Measurements from ENCODE around the gene CHURC1. TPM values are rescaled to one million over a fixed set of nuclear protein-coding genes. Genes with fewer than 3 reads are reported as not detected.

The CHURC1 gene
- total and polyA plus RNA-seq, 2 donors (not counting 1 experiment from before 2014, with no cell fraction given): 29.7 to 77.1 TPM

- peak overlapping the region; percentile 80 for H3K4me3 Mint-ChIP-seq
- 13% methylated on average over 3 of the region's 15 CpGs for WGBS (ENCODE audit: insufficient coverage)
These were observed 69.4 kb downstream of the CHURC1 start for GRCh38 chr14:64983439-64984310.

More at GRCh38 chr14:64983439-64984310, 69.4 kb downstream of the CHURC1 start:
- ChIA-PET POLR2A (interaction anchor here (0.7 kb wide), 1 partner anchor 486 kb away, joined by 6 read pairs; no protein-coding TSS in a partner anchor), CTCF (interaction anchor here (0.5 to 1.7 kb wide), 10 partner anchors 8 to 1088 kb away, joined by 3 to 7 read pairs (median 3); no protein-coding TSS in a partner anchor)
- intact Hi-C loops (cut with micrococcal nuclease): loop anchor here (5.0 to 10.0 kb wide), 2 partner anchors 181 to 621 kb away; no protein-coding TSS in a partner anchor
- peaks cover 18% of the 10 kb centered on the region for H3K27me3 Mint-ChIP-seq
- Histone ChIP-seq H3K36me3 (replicated peaks in 1 of 2; ENCODE audit: control extremely low read depth in 1 of 2, control insufficient read depth in 1 of 2, extremely low read depth in 1 of 2, insufficient read depth in 2 of 2, low read length in 1 of 2) (no peaks in the 10 kb centered on the region), H3K79me2 (ENCODE audit: control insufficient read depth, insufficient read depth, low read length) (peaks cover 15% of the 10 kb centered on the region), H3K4me3 (ENCODE audit: control extremely low read depth in 1 of 5, extremely low read depth in 1 of 5, insufficient read depth in 1 of 5, low read depth in 2 of 5, low read length in 4 of 5) (no peak overlapping the region), H4K20me1 (ENCODE audit: control insufficient read depth, insufficient read depth, low read length, poor library complexity, severe bottlenecking) (no peaks in the 10 kb centered on the region), H3K9me3 (ENCODE audit: control extremely low read depth in 1 of 3, control insufficient read depth in 2 of 3, insufficient read depth in 1 of 3, low read length in 2 of 3) (no peaks in the 10 kb centered on the region), H3K27ac (ENCODE audit: low read length in 2 of 2) (no peak overlapping the region), H2AFZ (ENCODE audit: insufficient read depth, low read depth, low read length, poor library complexity, severe bottlenecking) (peak overlapping the region; percentile 49), H3K9ac (ENCODE audit: low read length) (no peak overlapping the region), H3K4me2 (replicated peaks; ENCODE audit: low read depth, low read length, poor library complexity, severe bottlenecking) (peak overlapping the region; percentile 50), H3K27me3 (replicated peaks in 1 of 4; ENCODE audit: control extremely low read depth in 1 of 4, control insufficient read depth in 3 of 4, insufficient read depth in 4 of 4, low read length in 3 of 4) (peaks cover 0 to 6% (median 3%) of the 10 kb centered on the region in 4 experiments), H3K4me1 (ENCODE audit: control insufficient read depth in 2 of 2, insufficient read depth in 2 of 2, low read length in 2 of 2) (peaks cover 15% of the 10 kb centered on the region in 2 donors)
- TF ChIP-seq EZH2 (IDR thresholded peaks at IDR 0.05; ENCODE audit: borderline replicate concordance, insufficient read depth, low read depth, low read length, poor library complexity, severe bottlenecking): no peak
- peak; percentile 87 for TF ChIP-seq CTCF (IDR thresholded peaks at IDR 0.05)
- H3K4me1 Mint-ChIP-seq: peaks cover 25% of the 10 kb centered on the region
- H3K9me3 Mint-ChIP-seq (ENCODE audit: insufficient read depth): no peaks in the 10 kb centered on the region
- ATAC-seq (ENCODE audit: low read depth) (no peak), DNase-seq (peak; percentile 62)
- peak overlapping the region; percentile 43 for H3K27ac Mint-ChIP-seq

Small RNAs within 50 kb of the gene (small RNA-seq; reads per million reads assigned to genes)
- not detected for gene RPPH1-2P (ENCODE audit: insufficient read length, low read depth, low replicate concordance)

Other genes with a start within 250 kb of the CHURC1 start
- gene PLEKHG3, start 210.0 kb upstream of the CHURC1 start, total RNA-seq: 0.12 and 0.22 TPM in 2 replicates
- 0.25 and 0.63 TPM in 2 replicates for gene PLEKHG3, start 210.0 kb upstream of the CHURC1 start, polyA plus RNA-seq
- gene SPTB, start 34.5 kb upstream of the CHURC1 start, total RNA-seq: 0.12 TPM in 2 replicates
- not detected in 2 replicates for gene SPTB, start 34.5 kb upstream of the CHURC1 start, polyA plus RNA-seq
- not detected in 2 replicates for gene GPX2, start 28.3 kb downstream of the CHURC1 start, total RNA-seq
- not detected in 2 replicates for gene GPX2, start 28.3 kb downstream of the CHURC1 start, polyA plus RNA-seq
- gene RAB15, start 57.9 kb downstream of the CHURC1 start, total RNA-seq: 0.17 and 0.32 TPM in 2 replicates
- 0.19 and 2.3 TPM in 2 replicates for gene RAB15, start 57.9 kb downstream of the CHURC1 start, polyA plus RNA-seq
- gene FNTB, start 72.4 kb downstream of the CHURC1 start, total RNA-seq: 7.7 and 10.2 TPM in 2 replicates
- gene FNTB, start 72.4 kb downstream of the CHURC1 start, polyA plus RNA-seq: 4.5 and 6.6 TPM in 2 replicates
- 127 and 130 TPM in 2 replicates for gene MAX, start 188.1 kb downstream of the CHURC1 start, total RNA-seq
- 98.6 and 130 TPM in 2 replicates for gene MAX, start 188.1 kb downstream of the CHURC1 start, polyA plus RNA-seq

Measured in B cell (primary cell).